ENCODE measurements around the gene KLHL25.
A peak's percentile ranks its signal among the peaks of the same experiment; 100 is the strongest.
"Not testable (repeated sequence)": the region's sequence is repeated elsewhere in the genome, so short reads cannot be mapped to it uniquely, and the experiment has no call there.

KLHL25 gene

DNA sequence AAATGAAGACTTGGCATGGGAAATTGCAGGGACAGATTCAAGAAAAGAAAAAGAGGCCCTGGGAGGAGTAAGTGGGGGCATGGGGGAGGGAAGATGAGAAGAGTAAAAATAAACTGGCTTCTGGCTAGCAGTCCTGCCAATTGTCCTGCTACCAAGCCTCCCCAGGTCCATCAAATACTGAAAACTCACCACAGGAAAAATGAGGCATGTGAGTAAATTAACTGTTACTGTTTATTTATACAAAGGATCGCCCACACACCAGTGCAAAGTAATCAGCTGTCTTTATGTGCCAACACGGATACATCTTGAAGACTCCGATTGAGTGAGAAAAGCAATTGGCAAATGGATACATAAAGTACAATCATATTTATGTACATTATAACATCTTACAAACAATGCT lies 10.7 kb upstream of the KLHL25 start:
- Histone ChIP-seq H3K4me3 (no peak overlapping the region), H3K27ac (no peak overlapping the region)

DNA sequence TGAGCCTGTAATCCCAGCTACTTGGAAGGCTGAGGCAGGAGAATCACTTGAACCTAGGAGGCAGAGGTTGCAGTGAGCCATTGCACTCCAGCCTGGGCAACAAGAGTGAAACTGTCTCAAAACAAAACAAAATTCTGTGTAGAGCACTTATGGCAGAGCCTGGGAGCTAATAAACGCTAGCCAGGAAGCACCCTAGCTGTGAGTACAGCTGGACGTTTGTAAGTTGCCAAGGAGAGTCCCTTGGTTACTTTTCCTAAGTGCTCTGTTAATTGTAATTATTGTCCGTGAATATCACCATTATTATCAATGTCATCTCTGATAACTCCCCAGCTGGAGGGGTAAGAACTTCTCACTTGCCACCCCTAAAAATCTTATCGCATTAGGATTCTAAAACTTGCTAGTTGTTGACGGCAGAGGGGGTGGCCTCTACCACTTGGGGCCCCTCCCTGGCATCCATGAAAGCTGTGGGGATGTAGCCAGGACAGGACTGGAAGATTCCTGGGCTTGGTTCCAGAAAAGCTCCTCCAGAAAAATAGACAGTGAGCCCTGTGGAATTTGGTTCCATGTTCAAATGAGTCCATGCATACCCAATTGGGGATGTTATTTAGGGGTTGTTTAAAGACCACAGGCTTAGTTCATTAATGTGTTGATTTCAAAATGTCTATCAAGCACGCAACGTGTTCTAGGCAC lies 9.9 kb upstream of the KLHL25 start:
- Histone ChIP-seq H3K27ac (no peak overlapping the region), H3K4me3 (no peak overlapping the region)

- not testable (repeated sequence) for H3K27ac ChIP-seq, H3K4me3 ChIP-seq
Measured at GRCh38 chr15:85802617-85803016, 7.9 kb upstream of the KLHL25 start.

DNA sequence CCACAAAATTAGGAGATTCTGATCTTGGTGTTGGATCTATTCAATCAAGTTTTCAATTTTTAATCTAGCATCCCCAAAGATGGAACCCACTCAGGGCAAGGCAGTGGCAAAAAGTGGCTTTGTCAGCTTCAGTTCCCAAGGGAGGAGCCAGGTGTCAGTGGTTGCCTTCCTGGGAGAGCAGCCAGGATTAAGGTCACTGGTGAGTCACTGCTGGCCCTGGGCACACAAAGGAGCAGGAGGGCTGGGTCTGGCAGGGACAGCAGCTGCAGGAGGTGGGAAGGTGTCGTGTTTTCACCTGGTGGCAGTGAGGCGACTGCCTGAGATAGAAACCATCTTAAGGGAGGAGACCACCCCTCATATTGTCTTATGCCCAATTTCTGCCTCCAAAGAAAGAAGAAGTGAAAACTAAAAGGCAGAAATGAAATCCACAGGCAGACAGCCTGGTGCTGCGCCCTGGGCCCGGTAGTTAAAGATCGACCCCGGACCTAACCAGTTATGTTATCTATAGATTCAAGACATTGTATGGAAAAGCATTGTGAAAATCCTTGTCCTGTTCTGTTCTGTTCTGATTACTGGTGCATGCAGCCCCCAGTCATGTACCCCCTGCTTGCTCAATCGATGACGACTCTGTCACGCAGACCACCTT lies 5.9 kb upstream of the KLHL25 start:
- Histone ChIP-seq H3K27ac (no peak overlapping the region), H3K4me3 (no peak overlapping the region)

DNA sequence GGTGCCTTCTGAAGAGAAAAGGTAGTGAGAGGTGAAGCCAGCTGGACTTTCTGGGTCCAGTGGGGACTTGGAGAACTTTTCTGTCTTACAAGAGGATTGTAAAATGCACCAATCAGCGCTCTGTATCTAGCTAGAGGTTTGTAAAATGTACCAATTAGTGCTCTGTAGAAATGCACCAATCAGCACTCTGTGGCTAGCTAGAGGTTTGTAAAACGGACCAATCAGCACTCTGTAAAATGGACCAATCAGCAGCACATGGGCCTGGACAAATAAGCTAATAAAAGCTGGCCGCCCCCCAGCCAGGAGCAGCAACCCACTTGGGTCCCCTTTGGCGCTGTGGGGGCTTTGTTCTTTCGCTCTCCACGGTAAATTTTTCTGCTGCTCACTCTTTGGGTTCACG lies 1.6 kb upstream of the KLHL25 start:
- not testable (repeated sequence) for H3K27ac ChIP-seq, H3K4me3 ChIP-seq

- H3K4me3 ChIP-seq: peak overlapping the region; percentile 80 to 98 (median 93)
- peak overlapping the region in 1 of 21 experiments; percentile 29 for H3K27ac ChIP-seq
Measured at GRCh38 chr15:85795337-85796305, 896 bp upstream of the KLHL25 start.

DNA sequence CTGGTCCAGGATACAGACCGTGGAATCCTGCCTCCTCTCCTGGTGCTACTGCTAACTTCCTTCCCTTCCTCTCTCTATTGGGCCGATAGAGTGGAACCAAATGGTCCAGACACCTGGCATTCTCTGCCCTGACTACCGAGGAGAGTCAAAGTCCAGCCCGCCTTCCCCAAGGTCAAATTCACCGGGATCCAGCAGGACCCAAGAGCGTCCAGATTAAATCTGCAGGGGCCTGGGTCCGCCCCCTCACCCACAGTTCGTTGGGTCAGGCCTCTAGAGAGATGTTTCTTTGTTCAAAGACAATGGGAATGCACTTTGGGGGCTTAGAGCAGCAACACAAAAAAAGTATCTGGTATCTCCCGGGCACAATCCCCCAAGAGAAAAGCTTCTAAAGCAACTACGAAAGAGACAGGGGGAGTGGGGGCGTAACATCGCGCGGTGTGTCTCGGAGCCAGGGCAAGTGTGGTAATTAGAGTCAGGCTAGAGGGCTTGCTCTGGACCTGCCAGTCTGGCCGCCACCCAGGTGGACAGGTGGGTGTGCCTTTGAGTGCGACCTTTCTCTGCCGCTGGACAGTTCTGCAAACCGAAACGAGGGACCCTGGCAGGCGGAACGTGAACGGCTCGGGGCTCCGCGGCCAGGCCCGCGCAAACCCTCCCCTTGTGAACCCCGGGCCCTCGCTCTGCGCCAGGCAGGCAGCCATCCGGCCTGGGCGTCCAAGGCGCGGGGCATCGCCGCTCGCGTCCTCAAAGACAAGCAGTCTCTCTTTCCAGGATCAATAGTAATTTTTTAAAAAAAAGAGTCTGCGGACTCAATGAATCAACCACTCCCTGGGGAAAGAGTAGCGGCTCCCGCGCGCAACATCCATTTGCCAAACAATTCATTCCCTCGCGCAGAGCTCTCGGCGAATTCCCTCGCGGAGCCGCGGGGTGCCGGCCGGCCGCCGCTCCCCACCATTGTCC lies 806 bp downstream of the KLHL25 start:
- Histone ChIP-seq H3K27ac (peak overlapping the region; percentile 33 to 97 (median 88)), H3K4me3 (peak overlapping the region; percentile 80 to 98 (median 93))

DNA sequence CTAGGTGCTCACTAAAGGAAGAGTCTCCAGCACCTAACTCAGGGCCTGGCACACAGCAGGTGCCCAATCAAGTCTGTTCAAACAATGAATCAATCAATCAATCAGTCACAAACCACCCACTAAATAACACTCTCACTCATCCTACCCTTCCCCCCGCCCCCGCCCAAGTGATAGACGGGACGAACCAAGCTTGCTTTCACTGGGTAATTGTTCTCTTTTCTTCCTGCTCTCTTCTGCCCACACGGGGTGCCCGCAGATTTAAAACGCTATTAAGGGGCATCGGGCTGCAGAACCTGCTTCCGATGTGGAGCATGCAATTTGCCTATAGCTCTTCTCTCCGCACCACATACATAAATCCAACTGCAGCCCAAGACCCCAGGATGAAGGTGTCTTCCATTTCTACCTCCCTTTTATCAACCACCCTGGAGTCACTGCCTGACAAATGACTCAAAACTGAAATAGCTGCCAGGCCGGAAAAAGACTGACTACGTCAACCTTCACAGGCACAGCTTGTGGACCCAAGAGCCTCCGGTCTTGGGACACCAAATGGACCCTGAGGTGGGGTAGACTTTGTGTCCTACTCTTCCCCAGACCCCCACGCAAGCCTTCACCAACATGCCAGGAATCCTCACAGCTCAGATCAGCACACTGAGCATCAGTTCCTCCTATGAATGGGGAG lies 1.7 kb downstream of the KLHL25 start:
- peak overlapping the region; percentile 80 to 98 (median 93) for H3K4me3 ChIP-seq
- peak overlapping the region in 4 of 21 experiments; percentile 88 to 93 (median 92) for H3K27ac ChIP-seq

- Histone ChIP-seq H3K27ac (no peak overlapping the region), H3K4me3 (no peak overlapping the region)
Measured at GRCh38 chr15:85792102-85792731, 2.5 kb downstream of the KLHL25 start.

GRCh38 chr15:85789496-85789875 lies 5.2 kb downstream of the KLHL25 start:
- no peak overlapping the region for H3K4me3 ChIP-seq
- peak overlapping the region in 5 of 21 experiments; percentile 23 to 54 (median 42) for H3K27ac ChIP-seq

DNA sequence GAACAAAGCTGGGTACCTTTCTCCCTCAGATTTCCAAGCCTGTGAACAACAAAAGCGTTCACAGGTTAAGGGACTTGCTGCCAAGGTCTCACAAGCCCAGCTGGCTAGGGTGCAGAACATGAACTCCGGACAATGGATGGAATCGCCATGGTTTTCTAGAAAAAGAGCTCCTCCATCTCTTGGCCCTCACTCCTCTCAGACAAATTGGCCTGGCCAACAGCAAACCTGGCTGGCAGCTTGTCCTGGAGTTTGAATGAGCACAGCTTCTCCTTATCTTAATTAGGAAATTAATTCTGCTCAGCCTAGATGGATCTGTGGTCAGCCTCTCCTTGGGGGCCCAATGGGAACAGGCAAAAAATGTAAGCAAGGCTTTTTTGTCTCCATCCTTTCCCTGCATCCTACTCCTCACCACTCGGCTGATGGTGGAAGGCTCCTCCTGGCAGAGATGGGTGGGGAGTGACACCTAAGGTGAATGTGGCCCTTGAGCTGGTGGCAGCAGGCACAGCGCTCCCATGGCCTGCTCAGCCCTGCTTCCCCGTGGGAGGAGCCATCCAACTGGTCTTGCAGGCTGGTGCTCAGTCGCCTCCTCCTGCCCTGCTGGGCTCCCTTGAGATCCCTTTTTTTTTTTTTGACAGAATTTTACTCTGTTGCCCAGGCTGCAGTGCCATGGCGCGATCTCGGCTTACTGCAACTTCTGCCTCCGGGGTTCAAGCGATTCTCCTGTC lies 5.8 kb downstream of the KLHL25 start:
- H3K27ac ChIP-seq: peak overlapping the region in 6 of 21 experiments; percentile 1 to 54 (median 34)
- no peak overlapping the region for H3K4me3 ChIP-seq

- Histone ChIP-seq H3K4me3 (no peak overlapping the region), H3K27ac (peak overlapping the region in 7 of 21 experiments; percentile 3 to 75 (median 56))
Measured at GRCh38 chr15:85786781-85787114, 8.0 kb downstream of the KLHL25 start.

DNA sequence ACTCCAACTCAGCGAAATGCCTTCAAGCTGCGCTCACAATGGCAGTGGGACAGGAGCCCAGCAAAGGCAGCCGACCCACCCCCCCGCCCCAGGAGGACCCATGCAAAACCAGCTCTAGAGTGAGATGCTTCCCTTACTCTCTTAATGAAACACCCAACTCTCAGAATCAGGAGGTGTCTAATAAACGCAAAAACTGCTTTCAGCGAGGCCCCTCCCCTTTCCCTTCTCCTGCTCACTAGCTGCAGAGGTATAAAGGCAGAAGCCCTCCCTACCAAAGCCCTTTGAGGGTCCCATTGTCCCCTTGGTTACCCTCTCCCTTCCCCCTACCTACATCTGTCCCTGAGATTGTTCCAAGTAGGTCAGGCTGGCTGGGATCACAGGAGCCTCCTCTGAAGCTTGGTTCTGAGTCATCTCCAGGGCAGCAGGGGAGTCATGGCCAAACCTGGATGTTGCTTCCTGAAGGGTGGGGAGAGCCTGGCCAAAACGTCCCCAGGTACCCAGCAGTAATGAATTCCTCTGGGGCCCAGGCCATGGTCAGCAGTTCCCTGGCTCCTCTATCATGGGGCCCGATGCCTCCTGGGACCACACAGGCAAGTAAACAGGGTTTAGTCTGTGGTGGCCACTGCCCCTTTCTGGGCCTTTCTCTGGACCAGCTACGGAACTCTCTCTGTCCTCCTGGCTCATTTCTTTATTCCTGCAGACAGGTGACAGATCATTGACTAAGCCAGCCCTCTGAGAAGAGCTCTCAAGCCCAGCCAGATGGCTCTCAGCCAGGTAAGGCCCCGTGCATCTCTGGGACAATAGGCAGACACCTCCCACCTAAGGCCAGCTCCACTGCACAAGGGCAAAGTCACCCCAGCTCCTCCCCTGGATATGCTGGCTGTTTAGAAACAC lies 8.6 kb downstream of the KLHL25 start:
- H3K27ac ChIP-seq: peak overlapping the region in 14 of 21 experiments; percentile 3 to 75 (median 36)
- H3K4me3 ChIP-seq: no peak overlapping the region

DNA sequence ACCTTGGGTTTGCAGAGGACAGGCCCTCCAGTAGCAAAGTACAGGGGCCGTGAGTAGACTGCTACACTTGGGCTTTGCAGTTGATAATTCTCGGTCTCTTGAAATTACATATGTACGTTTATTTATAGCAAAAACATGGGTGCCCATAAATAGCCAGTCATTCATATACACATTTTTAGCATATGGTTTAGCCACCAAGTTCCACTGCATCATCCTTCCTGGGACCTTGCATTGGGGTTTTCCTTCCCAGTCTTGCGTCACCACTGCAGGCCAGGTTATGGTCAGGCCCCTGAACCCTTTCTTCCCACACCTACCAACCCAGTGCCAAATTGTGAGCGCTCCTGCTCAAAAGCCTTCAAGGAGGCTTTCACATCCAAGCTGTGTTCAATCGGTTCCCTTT lies 12.7 kb downstream of the KLHL25 start:
- Histone ChIP-seq H3K27ac (no peak overlapping the region), H3K4me3 (no peak overlapping the region)

- Histone ChIP-seq H3K27ac (no peak overlapping the region), H3K4me3 (no peak overlapping the region)
Measured at GRCh38 chr15:85781099-85781498, 13.6 kb downstream of the KLHL25 start.

GRCh38 chr15:85780225-85780985 lies 14.3 kb downstream of the KLHL25 start:
- Histone ChIP-seq H3K27ac (peak overlapping the region in 1 of 21 experiments; percentile 9), H3K4me3 (no peak overlapping the region)
